Measurements from ENCODE around the gene ATXN1L.
"Not testable (repeated sequence)": the region's sequence is repeated elsewhere in the genome, so short reads cannot be mapped to it uniquely, and the experiment has no call there.

ATXN1L gene

GRCh38 chr16:71904239-71904638 is 58.5 kb downstream of the ATXN1L start:
- H3K9me3 ChIP-seq (ENCODE audit: insufficient read depth, low read length), result no peaks in the 10 kb centered on the region

GRCh38 chr16:71905765-71906164 is 60.0 kb downstream of the ATXN1L start:
- DNase-seq (ENCODE audit: low read depth, low spot score); H3K9me3 ChIP-seq (ENCODE audit: insufficient read depth, low read length); H3K4me1 ChIP-seq (ENCODE audit: insufficient read depth, insufficient read length); H3K9ac ChIP-seq (ENCODE audit: insufficient read length, low read depth); H3K27me3 ChIP-seq (ENCODE audit: insufficient read depth, insufficient read length); H3K4me3 ChIP-seq (ENCODE audit: insufficient read length, low read depth): not testable (repeated sequence)
- peaks cover 34% of the 10 kb centered on the region for H3K36me3 ChIP-seq (ENCODE audit: insufficient read depth, insufficient read length, low read length)

More at GRCh38 chr16:71904239-71904638, 58.5 kb downstream of the ATXN1L start:
- no peak overlapping the region for H3K4me3 ChIP-seq (ENCODE audit: insufficient read length, low read depth)
- H3K27me3 ChIP-seq (ENCODE audit: insufficient read depth, insufficient read length), result no peaks in the 10 kb centered on the region
- TF ChIP-seq SUZ12 (IDR thresholded peaks at IDR 0.05; ENCODE audit: extremely low read depth, insufficient read depth, insufficient read length), result no peak
- TF ChIP-seq YY1 (IDR thresholded peaks at IDR 0.05; ENCODE audit: insufficient read depth, insufficient read length), result no peak
- TF ChIP-seq ZNF274 (IDR thresholded peaks at IDR 0.05; ENCODE audit: low read depth, low read length), result no peak
- DNase-seq (ENCODE audit: low read depth, low spot score), result no peak
- H3K9ac ChIP-seq (ENCODE audit: insufficient read length, low read depth), result no peak overlapping the region
- peaks cover 30% of the 10 kb centered on the region for H3K36me3 ChIP-seq (ENCODE audit: insufficient read depth, insufficient read length, low read length)
- no peaks in the 10 kb centered on the region for H3K4me1 ChIP-seq (ENCODE audit: insufficient read depth, insufficient read length)
